Measurements from ENCODE around the gene MAP3K8.

The MAP3K8 gene

DNA sequence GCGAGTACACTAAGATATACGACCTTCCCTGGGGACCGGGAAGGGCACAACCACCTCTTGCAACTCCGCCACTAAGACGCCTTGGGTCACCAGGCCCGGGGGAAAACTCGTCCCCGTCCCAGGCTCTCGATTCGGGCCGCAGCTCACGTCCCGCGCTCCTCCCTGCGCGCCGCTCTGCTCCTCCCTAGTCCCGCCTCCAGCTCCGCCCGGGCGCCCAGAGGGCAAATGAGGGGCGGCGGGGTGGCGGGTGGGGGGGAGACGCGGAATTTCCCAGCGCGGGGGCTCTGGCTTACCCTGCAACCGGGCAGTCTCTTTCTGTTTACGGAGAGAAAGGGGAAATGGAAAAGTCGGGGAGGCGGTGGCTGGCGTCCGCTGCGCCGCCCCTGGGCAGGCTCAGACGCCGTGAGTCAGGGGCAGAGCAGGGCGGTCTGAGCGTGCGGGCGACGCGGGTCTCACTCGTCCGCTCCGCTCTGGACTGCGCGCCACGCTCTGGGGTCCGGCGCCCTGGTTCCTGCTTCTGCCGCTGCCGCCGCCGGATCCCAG lies at the start of gene MAP3K8:
TSS of gene MAP3K8 (plus strand) at position 455 of the 543 bp plus-strand sequence. CDS start 4,755 bp downstream, outside the sequence.
- peak; percentile 91 for DNase-seq

DNA sequence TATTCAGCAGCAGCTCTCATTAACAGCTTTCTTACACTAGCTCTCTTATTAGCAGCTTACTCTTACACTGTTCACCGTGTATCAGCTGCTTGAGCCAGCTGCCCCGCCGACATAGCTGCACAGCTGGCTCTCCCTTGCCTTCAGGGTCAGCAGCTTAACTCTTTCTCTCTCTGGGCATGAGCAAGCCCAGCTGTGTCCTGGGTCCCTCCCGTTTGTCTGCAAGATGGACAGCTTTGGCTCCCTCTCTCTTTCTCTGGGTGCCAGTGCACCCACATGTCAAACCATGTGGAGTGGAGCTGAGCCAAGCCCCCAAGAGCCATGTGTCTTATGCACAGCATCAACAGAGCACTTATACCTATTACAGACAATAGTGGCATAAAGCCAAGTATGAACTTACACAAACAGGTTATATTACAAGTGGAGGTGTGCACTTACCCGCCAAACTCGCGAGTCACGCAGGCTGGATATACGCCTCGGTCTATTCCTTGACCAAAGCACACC lies 49.2 kb upstream of the MAP3K8 start:
- DNase-seq, result peak; percentile 59

- DNase-seq, result peak; percentile 42
These were observed 47.0 kb upstream of the MAP3K8 start for GRCh38 chr10:30386801-30387588.

DNA sequence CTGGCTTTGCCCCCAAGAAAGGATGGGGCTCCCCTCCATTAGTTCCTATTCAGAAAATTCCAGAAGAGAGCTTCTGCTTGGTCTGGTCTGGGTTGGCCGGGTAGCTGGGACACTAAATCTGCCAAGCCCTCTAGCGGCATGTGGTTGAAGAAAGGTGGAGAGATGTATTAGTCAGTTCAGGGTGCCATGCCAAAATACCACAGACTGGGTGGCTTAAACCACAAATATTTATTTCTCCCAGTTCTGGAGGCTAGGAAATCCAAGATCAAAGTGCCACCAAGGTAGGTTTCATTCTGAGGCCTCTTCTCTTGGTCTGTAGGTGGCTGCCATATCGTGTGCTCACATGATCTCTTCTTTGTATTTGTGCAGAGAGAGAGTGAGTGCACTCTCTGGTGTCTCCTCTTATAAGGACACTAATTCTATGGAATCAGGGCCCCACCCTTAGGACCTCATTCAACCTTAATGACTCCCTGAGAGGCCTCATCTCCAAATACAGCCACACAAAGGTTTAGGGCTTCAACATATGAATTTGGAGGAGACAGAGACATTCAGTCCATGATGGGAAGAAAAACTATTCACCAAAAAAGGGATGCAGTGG lies 46.2 kb upstream of the MAP3K8 start:
- peak; percentile 37 for DNase-seq

DNA sequence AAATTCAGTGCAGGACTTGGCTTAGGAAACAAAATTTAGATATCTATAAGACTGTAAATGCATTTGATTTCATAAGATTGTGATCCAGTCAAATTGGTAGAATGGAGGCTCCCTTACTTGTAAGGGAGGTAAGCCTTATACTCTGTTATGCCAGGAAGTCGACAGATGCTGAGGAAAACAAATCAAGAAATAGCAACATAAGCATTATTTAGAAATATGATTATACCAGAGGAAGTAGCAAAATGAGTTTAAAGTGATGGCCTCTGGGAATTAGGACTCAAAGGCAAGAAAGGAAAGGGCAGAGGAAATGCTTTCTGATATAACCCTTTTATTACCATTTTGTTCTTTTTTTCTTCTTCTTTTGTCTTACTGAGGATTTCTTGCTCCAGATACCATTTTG lies 44.4 kb upstream of the MAP3K8 start:
- DNase-seq, result no peak

GRCh38 chr10:30390207-30390606 lies 43.8 kb upstream of the MAP3K8 start:
- no peak for DNase-seq

DNA sequence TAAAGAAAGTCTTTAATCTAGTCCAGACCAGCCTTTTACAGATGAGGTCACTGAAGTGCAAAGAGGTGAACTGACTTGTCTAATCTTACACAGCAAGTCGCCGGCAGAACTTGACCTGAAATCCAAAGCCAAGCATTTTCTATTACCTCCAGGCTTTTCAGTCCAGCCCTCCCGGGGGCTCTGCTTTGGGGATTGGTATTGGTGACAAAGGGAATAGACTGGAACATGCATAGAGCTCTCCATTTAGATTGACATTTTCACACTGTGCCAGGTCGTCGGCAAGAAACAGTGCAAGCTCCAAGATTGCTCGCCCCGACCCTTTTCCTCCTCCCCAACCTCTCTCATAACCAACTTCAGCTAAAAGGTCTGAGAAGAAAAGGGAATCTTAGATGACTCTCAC lies 42.7 kb upstream of the MAP3K8 start:
- no peak for DNase-seq

DNA sequence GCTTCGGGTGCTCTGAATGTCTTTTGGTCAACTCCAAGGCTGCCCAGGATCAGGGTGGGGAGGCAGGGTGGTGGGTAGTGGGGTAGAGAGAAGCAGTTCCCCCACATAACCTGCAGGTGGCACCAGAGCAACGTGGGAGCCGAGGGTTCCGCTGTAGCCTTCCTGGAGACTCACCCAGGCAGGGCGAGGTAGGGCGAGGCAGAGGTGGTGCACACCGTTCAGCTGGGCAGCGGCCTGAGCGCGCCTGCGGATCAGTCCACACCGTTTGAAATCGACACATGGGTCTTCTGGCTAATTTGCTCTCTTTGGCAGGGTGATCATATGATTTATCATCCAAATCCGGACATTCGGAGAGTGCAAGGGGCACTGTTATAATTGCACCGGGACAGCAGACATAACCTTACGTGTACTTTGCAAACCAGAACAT lies 41.4 kb upstream of the MAP3K8 start:
- peak; percentile 73 for DNase-seq

DNA sequence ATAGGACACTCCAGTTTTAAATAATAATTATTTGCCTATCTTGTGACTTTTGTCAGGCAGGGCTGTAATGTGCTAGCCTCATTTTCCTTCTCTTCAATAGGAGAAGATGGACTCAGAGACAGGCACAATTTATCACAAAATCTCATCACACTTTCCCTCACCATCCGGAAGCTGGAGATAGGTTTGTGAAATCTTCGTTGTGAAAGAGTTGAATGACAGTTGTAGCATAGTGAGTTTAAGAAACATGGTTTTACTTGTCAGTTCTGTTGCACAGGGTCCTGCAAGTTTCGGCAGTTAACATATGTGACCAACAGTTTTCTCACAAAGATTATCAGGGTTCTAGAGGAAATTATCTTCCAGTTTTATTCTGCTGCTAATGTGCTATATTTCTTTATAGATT lies 37.7 kb upstream of the MAP3K8 start:
- DNase-seq, result no peak

DNA sequence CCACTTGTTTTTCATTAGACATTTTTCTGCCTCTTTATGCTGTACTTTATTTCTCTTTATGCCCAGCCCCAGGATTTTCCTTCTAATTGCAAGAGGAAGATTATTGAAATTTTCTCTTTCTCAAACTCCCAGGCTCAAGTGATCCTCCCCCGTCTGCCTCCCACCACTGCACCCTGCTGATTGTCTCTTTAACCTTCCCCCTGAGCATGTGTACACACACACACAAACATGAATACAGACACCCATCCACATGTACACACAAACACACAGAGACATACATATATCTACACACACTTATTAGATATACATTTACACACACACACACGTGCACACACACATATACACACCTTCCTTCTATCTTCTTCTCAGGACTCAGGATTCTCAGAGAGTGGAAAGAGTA lies 37.3 kb upstream of the MAP3K8 start:
- DNase-seq, result no peak

DNA sequence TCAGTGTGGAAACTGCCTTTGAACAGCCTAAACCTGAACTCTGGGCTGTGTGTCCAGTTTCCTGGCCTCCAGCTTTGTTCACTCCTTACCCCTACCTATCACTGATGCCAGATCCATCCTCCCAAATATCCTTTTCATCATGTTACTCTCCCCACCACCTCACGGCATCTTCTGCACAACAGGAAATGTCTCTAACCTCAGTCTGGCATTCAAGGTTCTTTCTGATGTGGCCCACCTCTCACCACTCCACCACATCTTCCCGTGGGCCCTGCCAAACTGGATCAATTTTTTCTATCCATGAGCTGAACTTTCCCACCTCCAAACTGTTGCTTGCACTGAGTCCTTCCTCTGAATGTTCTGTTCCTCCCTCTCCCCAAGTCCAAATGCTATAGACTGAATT lies 35.8 kb upstream of the MAP3K8 start:
- DNase-seq, result no peak

DNA sequence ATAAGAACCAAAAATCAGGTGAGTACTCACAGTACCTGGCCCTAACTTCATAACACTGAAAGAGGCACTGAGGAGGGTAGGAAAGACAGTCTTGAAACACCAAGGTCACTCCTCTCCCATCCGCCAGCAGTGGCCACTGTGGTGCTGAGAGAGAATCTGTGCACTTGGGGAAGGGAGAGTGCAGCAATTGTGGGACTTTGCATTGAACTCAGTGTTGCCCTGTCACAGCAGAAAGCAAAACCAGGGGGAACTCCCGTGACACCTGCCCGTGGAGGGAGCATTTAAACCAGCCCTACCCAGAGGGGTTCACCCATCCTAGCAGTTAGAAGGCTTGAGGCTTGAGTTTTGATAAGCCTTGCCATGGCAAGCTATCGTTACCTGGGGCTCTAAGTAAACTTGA lies 35.2 kb upstream of the MAP3K8 start:
- peak; percentile 41 for DNase-seq

DNA sequence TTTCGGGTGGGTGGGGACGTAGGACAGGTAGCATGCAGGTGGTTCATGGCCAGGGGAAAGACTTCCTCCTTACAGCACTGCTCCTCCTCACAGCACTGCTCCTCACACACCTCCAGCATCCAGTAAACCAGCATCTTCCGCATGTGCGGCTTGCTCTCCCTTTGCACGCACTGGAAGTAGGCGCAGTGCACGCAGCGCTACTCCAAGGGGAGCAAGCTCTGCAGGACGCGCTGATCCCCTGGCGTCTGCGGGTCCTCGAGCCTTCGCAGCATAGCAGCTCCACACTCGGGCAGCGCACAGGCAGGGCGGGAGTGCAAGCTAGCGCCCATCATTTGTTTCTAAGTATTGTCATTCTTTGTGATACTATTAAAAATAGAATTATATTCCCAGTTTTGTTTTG lies 30.5 kb upstream of the MAP3K8 start:
- DNase-seq, result no peak

DNA sequence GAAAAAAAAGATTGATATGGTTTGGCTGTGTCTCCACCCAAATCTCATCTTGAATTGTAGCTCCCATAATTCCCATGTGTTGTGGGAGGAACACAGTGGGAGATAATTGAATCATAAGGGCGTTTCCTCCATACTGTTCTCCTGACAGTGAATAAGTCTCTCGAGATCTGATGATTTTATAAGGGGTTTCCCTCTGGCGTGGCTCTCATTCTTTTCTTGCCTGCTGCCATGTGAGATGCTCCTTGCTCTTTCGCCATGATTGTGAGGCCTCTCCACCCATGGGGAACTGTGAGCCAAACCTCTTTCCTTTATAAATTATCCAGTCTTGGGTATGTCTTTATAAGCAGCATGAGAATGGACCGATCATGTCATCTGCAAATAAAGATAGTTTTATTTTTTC lies 29.4 kb upstream of the MAP3K8 start:
- no peak for DNase-seq

DNA sequence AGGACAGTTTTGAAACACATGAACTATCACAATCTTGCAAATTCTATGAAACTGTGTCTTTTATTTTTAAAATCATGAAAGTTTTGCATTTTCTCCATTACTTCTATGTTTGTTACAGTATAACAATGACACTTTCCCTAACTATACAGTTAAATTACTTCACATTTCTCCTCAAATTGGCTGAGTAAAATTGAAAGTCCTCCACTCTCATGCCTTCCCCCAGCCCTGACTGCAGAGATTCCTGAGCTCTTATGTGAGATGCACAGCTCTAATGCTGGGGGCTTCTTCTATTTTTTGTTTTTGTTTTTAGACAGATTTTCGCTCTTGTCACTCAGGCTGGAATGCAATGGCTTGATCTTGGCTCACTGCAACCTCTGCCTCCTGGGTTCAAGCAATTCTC lies 22.7 kb upstream of the MAP3K8 start:
- DNase-seq, result no peak

DNA sequence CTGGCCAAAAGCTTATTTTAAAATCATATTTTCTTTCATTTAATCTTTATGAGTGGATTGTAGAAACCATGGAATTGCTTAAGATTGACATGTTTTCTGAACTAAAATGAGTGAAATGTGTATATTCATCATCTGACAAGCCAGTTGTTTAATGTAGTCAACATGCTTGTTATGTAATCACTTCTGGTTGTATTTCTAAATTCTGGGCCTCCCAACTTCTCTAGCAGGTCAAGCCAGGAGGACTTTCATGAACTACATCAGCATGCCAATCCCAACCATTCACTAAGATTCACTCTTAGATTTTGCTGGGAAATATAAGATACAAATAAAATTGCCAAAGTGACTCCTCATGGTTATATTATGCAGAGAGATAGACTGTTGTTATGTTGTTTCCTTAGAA lies 21.1 kb upstream of the MAP3K8 start:
- no peak for DNase-seq

GRCh38 chr10:30413996-30414576 lies 19.9 kb upstream of the MAP3K8 start:
- peak; percentile 64 for DNase-seq

GRCh38 chr10:30415593-30415992 lies 18.4 kb upstream of the MAP3K8 start:
- no peak for DNase-seq

GRCh38 chr10:30417301-30417700 lies 16.7 kb upstream of the MAP3K8 start:
- DNase-seq, result no peak

DNA sequence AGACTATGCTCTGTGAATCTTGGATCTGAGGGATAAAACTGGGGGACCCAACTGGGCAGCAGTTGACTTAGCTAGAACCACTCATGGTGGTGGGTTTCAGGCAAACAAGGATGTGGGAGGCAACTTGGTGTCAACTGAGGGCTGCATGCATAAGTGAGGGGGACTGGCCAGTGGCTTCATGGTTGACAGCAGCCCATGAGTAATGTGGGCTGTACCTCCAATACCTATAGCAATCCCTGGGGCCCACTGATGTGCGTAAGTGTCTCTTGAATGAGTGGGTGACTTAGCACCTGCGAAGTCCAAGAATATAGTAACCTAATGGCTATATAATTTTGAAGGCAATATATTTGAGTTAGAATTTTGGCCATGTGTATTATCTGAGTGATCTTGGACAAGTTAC lies 13.7 kb upstream of the MAP3K8 start:
- no peak for DNase-seq

DNA sequence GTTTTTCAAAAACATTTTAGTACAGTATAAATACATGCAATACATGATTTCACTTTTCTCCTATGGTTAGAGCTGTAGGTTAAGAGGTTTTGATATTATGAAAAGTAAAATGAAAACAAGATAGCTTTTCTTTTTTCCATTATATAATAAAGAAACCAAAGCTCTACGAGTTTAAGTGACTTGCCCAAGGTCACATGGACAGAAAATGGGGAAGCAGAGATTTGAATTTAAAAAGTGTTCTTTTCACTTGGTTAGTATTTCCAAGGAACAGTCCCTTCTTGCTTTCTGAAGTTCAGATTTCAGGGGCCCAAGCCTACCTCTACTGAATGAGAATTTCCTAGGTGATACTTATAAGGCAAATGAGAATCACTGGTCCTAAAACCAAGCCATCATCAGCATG lies 13.2 kb upstream of the MAP3K8 start:
- DNase-seq, result no peak

DNA sequence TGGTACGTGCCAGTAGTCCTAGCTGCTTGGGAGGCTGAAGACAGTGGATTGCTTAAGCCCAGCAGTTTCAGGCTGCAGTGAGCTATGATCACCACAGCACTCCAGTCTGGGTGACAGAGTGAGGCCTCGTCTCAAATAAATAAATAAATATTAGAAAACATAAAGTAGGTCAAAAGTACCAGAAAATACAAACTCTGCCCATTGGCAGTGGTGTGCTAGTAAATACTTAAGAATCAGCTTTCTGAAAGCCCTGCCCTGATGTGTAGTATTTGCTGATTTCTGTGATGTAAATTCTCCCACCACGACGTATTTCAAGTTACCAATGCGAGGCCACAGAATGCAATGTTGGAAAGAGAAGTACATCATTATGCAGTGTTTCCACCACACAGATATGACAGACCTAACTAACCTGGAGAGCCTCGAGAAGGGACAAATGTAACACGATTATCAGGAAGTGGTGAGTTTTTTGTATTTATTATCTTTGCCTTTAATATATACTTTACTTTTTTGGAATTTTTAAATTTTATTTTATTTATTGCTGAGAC lies 11.8 kb upstream of the MAP3K8 start:
- DNase-seq, result no peak

DNA sequence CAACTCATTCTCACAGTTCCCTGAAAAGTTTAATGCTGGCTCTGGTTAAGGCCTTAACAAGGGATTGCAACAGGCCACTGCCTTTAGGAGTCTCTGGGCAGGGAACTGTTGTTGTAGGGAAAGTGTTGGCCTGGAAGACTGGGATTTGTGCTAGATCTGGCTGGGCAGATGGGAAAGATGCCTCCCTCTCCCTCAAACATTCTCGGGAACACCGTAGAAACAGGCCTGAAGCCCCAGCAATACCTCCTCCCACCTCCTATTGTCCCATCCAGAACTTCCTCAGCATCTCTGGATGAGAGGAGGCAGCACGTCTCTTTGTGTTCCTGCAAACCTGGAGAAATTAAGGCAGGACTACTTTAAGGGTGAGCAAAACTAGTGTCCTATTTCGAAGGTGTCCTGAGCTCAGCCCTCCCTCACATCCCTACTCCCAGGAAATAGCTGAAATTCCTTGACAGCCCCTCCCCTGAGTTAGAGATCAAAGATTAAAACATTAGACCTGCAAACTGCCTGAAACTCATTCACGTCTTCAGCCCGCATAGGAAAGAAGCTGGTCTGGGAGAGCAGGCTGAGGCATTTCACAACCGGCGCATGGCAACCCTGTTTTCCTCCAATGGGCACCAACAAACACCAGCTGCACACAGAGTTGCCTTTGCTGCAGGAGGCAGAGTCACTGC lies 10.9 kb upstream of the MAP3K8 start:
- no peak for DNase-seq

Data from RPMI8226 (cell line).